SK-N-SH (cell line): ENCODE results near the gene STX7. TPM values are rescaled to one million over a fixed set of nuclear protein-coding genes. Genes with fewer than 3 reads are reported as not detected.

ENCODE experiments used
- CTCF ChIA-PET: fragments of 300-600, 350-600 bp; formaldehyde crosslinking; extraction: SDS; loops from one replicate; lab custom pipeline; 2021; lab: Yijun Ruan, JAX
- POLR2A ChIA-PET: fragments of 350-600 bp; sonication (Branson Sonifier 250); formaldehyde crosslinking; extraction: SDS; loops from one replicate; lab custom pipeline; 2020; ENCODE audit warnings: antibody characterized with exemption, inconsistent platforms; lab: Yijun Ruan, JAX
- DNase-seq: peaks from one replicate; pipeline ENCODE4 v3.0.0; 2012
- H2AFZ ChIP-seq: fragments of 200-600 bp; sonication (generic); 2 replicates; pipeline ENCODE4 v1.8.1; 2016; ENCODE audit warnings: antibody characterized with exemption, mild to moderate bottlenecking, low read depth
- H3F3A ChIP-seq: fragments of 200-600 bp; sonication (generic); replicated peaks from 2 replicates; pipeline ENCODE3; 2016; ENCODE audit warnings: antibody characterized with exemption, mild to moderate bottlenecking; ENCODE audit not compliant: insufficient read depth
- H3K27ac ChIP-seq, 2 experiments: fragments of 200-500 bp in 1 of 2; fragments of 200-600 bp in 1 of 2; sonication (Bioruptor generic) in 1 of 2; sonication (generic), shearing (Covaris generic) in 1 of 2; 2 replicates each; pipeline versions ENCODE4 v1.5.1 to v1.6.1; 2014 to 2016; ENCODE audit warnings: low read depth in 2 of 2, inconsistent platforms in 1 of 2, low read length in 1 of 2, mild to moderate bottlenecking in 1 of 2, mixed read lengths in 1 of 2
- H3K27me3 ChIP-seq: fragments of 200-600 bp; sonication (generic), shearing (Covaris generic); 2 replicates; pipeline ENCODE4 v1.6.1; 2016; ENCODE audit warnings: mixed run types; ENCODE audit not compliant: insufficient read depth
- H3K36me3 ChIP-seq, 2 experiments: fragments of 200-500 bp in 1 of 2; fragments of 200-600 bp in 1 of 2; sonication (Bioruptor generic) in 1 of 2; sonication (generic) in 1 of 2; replicated peaks in 1 of 2; 2 replicates each; pipeline versions ENCODE3 to v1.5.1; 2014 to 2016; ENCODE audit warnings: low read length in 1 of 2, mild to moderate bottlenecking in 1 of 2; ENCODE audit not compliant: insufficient read depth in 2 of 2, control insufficient read depth in 1 of 2
- H3K4me1 ChIP-seq, 2 experiments: fragments of 200-500 bp in 1 of 2; fragments of 200-600 bp in 1 of 2; sonication (Bioruptor generic) in 1 of 2; sonication (generic), shearing (Covaris generic) in 1 of 2; 2 replicates each; pipeline versions ENCODE4 v1.5.1 to v1.6.1; 2014 to 2016; ENCODE audit warnings: low read depth in 1 of 2, low read length in 1 of 2, mixed run types in 1 of 2; ENCODE audit not compliant: insufficient read depth in 2 of 2, control insufficient read depth in 1 of 2
- H3K4me2 ChIP-seq: fragments of 200-600 bp; sonication (generic), shearing (Covaris generic); 2 replicates; pipeline ENCODE4 v1.6.1; 2017; ENCODE audit warnings: mixed run types
- H3K4me3 ChIP-seq, 2 experiments: fragments of 200-500 bp in 1 of 2; fragments of 200-600 bp in 1 of 2; sonication (Bioruptor generic) in 1 of 2; sonication (generic), shearing (Covaris generic) in 1 of 2; 2 replicates each; pipeline versions ENCODE4 v1.5.1 to v1.8.1; 2014 to 2016; ENCODE audit warnings: low read depth in 2 of 2, inconsistent platforms in 1 of 2, low read length in 1 of 2, mild to moderate bottlenecking in 1 of 2, mixed read lengths in 1 of 2, moderate library complexity in 1 of 2
- H3K79me2 ChIP-seq: fragments of 200-600 bp; sonication (generic); 2 replicates; pipeline ENCODE4 v1.8.1; 2017; ENCODE audit warnings: mild to moderate bottlenecking; ENCODE audit not compliant: insufficient read depth
- H3K9ac ChIP-seq: fragments of 200-600 bp; sonication (generic); 2 replicates; pipeline ENCODE4 v1.6.1; 2017; ENCODE audit warnings: mixed run types
- H3K9me2 ChIP-seq: fragments of 200-600 bp; sonication (generic); 2 replicates; pipeline ENCODE4 v1.6.1; 2017; ENCODE audit warnings: mixed run types
- H3K9me3 ChIP-seq: fragments of 200-600 bp; sonication (generic); 2 replicates; pipeline ENCODE4 v1.6.1; 2017; ENCODE audit warnings: mixed run types, mild to moderate bottlenecking, moderate library complexity
- H4K20me1 ChIP-seq: fragments of 200-600 bp; sonication (generic); 2 replicates; pipeline ENCODE4 v1.6.1; 2017; ENCODE audit warnings: mild to moderate bottlenecking, mixed run types; ENCODE audit not compliant: insufficient read depth
- CTCF ChIP-seq: fragments of 200-600 bp; sonication (generic); IDR thresholded peaks from 2 replicates; pipeline ENCODE4 v1.6.1; 2017; ENCODE audit warnings: antibody characterized with exemption, mild to moderate bottlenecking, moderate library complexity
- FOXM1 ChIP-seq: IDR thresholded peaks from 2 replicates; pipeline ENCODE4 v1.4.0; 2012; ENCODE audit warnings: low read depth, mild to moderate bottlenecking
- NRF1 ChIP-seq: IDR thresholded peaks from 2 replicates; pipeline ENCODE4 v1.6.1; 2012; ENCODE audit warnings: low read depth, mild to moderate bottlenecking, low read length
- RAD21 ChIP-seq: IDR thresholded peaks from 2 replicates; pipeline ENCODE4 v1.6.1; 2012; ENCODE audit warnings: mild to moderate bottlenecking, low read length
- REST ChIP-seq: IDR thresholded peaks from 2 replicates; pipeline ENCODE4 v1.6.1; 2012; ENCODE audit warnings: mild to moderate bottlenecking, low read depth, low read length, moderate library complexity
- RXRA ChIP-seq: IDR thresholded peaks from 2 replicates; pipeline ENCODE4 v1.4.0; 2012; ENCODE audit warnings: low read depth, mild to moderate bottlenecking, borderline replicate concordance
- SIN3A ChIP-seq: IDR thresholded peaks from 2 replicates; pipeline ENCODE4 v1.6.1; 2012; ENCODE audit warnings: low read depth, mild to moderate bottlenecking, low read length, moderate library complexity, borderline replicate concordance
- SMC3 ChIP-seq: IDR thresholded peaks from 2 replicates; pipeline ENCODE4 v1.6.1; 2012; ENCODE audit warnings: low read depth, low read length, improper control_type of control experiment
- TEAD4 ChIP-seq: IDR thresholded peaks from 2 replicates; pipeline ENCODE4 v1.4.0; 2012; ENCODE audit warnings: mild to moderate bottlenecking, borderline replicate concordance; ENCODE audit not compliant: insufficient read depth
- USF1 ChIP-seq: IDR thresholded peaks from 2 replicates; pipeline ENCODE4 v1.4.0; 2012; ENCODE audit warnings: low read depth, borderline replicate concordance
- YY1 ChIP-seq: IDR thresholded peaks from 2 replicates; pipeline ENCODE4 v1.4.0; 2012; ENCODE audit warnings: low read depth, mild to moderate bottlenecking
- WGBS: methylation state at CpG from one replicate; pipeline ENCODE4 v1.1.6; 2017; ENCODE audit warnings: low lambda C conversion rate; 5-methylcytosine and 5-hydroxymethylcytosine counted together
- polyA plus RNA-seq, 3 experiments: library from polyadenylated mRNA; depleted of rRNA; stranded (reverse); fragments of >200 nt; gene quantifications; 2 replicates each; pipeline ENCODE4 v1.2.3, GENCODE V29; 2012
- TF ChIP-seq, protein P1 (sequence below): fragments of 150-350 bp; IDR thresholded peaks from 2 replicates; pipeline ENCODE4 v1.6.1; 2016; ENCODE audit warnings: mild to moderate bottlenecking, low read depth, low read length

STX7 gene
- polyA plus RNA-seq, 1 of the 3 experiments (the other 2 are of a cell fraction) = 12.8 TPM

DNA sequence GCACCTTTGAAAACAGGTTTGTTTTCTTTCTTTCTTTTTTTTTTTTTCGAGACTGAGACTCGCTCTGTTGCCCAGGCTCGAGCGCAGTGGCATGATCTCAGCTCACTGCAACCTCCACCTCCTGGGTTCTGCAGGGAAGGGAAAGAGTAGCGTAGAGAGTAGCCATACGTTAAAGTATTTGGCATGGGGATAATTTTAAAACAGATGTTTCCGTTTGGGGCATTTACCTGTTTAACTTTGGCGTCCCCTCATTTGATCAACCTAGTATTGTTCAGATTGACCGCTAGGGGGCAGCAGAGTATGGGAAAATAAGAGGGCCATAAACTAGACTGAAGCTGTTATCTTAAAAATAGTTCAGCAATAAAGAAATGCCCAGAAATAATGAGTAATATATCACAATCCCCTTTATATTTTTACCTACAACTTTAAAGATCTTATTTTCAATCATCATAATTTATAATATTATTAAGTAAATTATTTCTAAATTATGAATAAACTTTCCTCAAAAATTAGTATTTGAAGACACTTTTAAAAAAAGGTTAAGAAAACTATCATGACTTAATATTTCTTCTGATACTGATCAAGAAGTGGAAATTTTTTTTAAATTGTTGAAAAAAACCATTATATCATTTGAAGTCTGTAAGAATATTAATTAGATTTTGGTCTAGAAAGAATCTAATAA, 17.5 kb upstream of the STX7 start:
- DNase-seq = peak; percentile 28
- ChIA-PET POLR2A (no interaction called here), CTCF (interaction anchor here (0.6 to 2.8 kb wide), 31 partner anchors 8 to 1039 kb away, joined by 3 to 33 read pairs (median 5); partner anchors contain the start of genes SLC18B1, STX7, TAAR6 and TAAR8)
- Histone ChIP-seq H3K9ac (no peak overlapping the region), H3K36me3 (no peaks in the 10 kb centered on the region), H3K9me3 (no peaks in the 10 kb centered on the region), H3F3A (no peaks in the 10 kb centered on the region), H4K20me1 (no peaks in the 10 kb centered on the region), H3K27ac (no peak overlapping the region), H2AFZ (0 out of 2 replicates have a peak overlapping the region, but pooled peaks have one; percentile 11), H3K79me2 (no peaks in the 10 kb centered on the region), H3K27me3 (peaks cover 22% of the 10 kb centered on the region; the same call in 1 of the 2 replicates), H3K9me2 (no peaks in the 10 kb centered on the region), H3K4me1 (no peaks in the 10 kb centered on the region), H3K4me2 (peak overlapping the region; percentile 52; the same call in 1 of the 2 replicates), H3K4me3 (peak overlapping the region in 1 of 2 experiments; percentile 54; a peak in 1 of 4 replicates)
- 20% methylated on average over 9 of the region's 9 CpGs for WGBS
- no peak for TF ChIP-seq SIN3A
- no peak for TF ChIP-seq FOXM1
- TF ChIP-seq TEAD4 = no peak
- TF ChIP-seq YY1 = no peak
- TF ChIP-seq RXRA = no peak
- TF ChIP-seq, protein P1, sequence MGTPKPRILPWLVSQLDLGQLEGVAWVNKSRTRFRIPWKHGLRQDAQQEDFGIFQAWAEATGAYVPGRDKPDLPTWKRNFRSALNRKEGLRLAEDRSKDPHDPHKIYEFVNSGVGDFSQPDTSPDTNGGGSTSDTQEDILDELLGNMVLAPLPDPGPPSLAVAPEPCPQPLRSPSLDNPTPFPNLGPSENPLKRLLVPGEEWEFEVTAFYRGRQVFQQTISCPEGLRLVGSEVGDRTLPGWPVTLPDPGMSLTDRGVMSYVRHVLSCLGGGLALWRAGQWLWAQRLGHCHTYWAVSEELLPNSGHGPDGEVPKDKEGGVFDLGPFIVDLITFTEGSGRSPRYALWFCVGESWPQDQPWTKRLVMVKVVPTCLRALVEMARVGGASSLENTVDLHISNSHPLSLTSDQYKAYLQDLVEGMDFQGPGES = no peak
- no peak for TF ChIP-seq USF1
- peak; percentile 32; the same call in 1 of the 2 replicates for TF ChIP-seq SMC3
- TF ChIP-seq NRF1 = no peak
- TF ChIP-seq CTCF = peak; percentile 88
- no peak for TF ChIP-seq REST
- peak; percentile 76 for TF ChIP-seq RAD21
